ENCODE results near the gene SLC44A5.
"Not testable (repeated sequence)": the region's sequence is repeated elsewhere in the genome, so short reads cannot be mapped to it uniquely, and the experiment has no call there.

Gene SLC44A5

DNA sequence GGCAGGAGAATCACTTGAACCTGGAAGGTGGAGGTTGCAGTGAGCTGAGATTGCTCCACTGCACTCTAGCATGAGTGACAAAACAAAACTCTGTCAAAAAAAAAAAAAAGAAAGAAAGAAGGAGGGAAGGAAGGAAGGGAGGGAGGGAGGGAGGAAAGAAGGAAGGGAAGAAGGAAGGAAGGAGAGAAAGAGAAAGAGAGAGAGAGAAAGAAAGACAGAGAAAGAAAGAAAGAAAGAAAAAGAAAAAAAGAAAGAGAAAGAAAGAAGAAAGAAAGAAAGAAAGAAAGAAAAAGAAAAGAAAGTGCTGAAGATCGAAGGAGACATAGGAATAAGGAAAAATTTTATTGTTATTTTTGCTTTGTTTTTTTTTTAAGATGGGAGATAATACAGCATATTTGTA, 166.7 kb downstream of the SLC44A5 start:
- FAIRE-seq, result no peak

DNA sequence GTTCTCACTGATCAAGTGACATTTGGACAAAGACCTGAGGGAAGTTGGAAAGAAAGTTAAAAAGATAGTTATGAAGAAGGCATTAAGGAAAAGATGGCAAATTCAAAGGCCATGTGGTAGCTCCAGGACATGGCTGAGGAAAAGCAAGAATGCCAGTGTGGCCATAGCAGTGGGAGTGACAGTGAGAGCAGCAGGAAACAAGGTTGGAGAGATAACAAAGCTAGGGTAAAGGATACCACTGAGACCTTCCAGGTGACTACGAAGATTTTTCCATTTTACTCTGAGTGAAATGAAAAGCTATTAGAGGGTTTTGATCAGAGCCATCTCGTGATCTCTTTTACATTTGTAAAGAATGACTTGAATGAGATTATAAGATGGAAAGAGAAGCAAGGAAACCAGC, 170.6 kb downstream of the SLC44A5 start:
- FAIRE-seq, result no peak

DNA sequence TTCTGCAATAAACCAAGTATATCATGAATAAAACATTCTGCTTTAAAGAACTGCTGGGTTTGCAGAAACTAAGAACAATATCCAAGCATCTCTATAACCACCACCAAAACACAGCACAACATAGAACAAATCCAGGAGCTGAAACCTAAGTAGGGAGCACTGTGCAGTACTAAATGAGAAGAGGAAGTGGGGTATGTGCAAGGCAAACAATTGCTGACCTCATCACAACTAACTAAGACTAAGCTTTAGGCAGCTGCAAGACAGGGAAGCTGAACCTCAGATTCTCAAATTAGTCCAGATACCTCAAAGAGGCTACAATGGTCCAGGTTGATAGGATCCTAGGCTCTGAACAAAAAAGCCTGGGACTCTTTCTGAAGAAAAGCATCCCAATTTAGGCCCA, 172.6 kb downstream of the SLC44A5 start:
- no peak for FAIRE-seq

DNA sequence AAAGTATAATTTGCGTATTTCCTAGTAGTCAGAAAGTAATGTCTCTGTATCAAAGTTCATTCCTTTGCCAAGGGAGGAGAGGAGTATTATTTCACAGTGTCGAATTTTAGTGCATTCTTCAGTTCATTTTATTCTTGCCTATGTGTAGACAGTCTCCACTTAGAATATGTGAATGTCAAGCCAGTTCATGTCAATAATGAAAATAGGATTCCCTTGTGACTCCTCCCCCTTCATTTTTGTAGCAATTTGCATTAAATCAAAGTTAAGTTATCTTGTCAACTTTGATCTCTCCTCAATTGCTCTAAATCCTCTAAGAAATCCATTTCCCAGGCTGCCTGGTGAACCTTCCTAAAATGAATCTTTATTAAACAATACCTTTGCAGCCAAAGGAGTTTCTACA, 179.1 kb downstream of the SLC44A5 start:
- no peak for FAIRE-seq

DNA sequence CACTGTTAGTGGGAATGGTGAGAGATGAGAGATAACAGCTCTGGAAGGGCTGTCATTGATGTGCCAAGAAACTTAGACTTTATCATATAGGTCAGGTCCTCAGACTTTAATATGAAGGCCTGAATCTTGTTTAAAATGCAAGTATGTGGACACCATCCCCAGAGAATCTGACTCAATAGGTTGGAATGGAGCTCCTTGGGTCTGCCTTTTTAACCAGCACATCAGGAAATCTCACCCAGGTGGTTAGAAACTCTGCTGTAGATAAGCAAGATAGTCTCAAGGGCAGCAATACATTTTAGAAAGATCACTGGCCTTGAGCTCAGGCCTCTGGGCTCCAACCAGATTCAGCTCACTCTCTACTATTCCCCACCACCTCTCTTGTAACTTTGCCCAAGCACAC, 180.4 kb downstream of the SLC44A5 start:
- no peak for FAIRE-seq

DNA sequence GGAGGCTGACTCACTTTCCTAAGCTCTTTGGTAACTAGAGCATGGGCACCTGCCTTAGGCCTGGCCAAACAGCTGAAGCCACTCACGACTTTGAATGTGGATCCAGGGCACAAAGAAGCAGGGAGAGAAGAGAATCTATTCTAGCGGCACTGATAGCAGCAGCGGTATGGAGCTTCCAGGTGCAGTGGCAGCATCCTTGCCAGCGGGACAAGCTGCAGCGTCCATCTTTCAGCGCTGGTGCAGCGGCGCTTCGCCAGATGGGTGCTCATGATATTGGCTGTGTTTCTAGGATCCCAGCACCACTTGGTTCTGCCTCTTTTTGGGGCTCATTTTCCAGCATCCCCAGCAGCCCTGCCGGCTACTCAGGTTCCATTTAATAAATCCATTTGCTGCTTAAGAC, 184.2 kb downstream of the SLC44A5 start:
- no peak for FAIRE-seq

DNA sequence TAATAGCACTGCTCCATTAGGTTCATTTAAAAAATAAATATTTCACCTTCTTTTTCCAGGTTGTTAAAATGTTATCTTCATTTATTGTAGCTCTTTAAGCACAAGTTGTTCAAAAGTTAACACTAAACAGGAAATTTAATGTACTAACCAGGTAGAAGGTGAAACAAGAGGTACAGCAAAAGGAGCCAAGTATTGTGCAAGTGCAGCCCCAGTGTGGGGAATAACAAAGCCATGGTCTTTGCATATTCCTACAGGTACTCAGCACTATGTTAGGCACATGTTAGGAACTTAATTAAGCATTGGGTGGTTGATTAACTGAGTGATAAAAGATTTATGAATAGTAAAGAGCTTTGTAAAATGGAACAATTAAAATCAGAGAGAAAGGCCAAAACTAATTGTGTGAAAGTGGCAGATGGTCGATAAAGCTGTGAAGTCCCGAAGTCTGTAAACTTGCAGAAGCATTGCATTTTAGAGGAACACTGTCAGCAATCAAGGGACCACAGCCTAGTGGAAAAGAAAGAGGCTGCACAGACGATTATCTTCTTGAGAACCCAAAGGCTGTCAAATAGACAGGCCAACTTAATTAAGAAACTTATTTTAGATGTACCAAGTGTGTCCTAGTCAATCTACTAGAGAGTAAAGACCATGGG, 185.8 kb downstream of the SLC44A5 start:
- no peak for FAIRE-seq

DNA sequence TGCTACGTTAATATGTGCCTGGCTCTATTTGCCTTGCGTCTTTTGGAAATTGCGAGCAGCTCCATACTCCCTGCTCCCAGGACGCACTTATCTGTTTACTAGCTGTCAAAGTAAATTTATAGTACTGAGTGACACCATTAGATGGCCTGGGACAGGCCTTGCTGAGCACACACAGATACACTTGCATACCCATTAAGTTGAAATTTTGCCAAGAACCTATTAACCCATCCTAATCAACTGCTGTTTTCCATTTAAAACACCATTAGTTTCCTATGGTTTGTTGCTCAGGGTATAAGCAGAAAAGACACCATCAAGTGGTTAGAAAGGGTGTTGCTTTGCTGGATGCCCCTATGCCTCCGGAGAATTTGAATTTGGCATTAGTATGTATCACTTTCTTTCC, 187.3 kb downstream of the SLC44A5 start:
- FAIRE-seq, result no peak

DNA sequence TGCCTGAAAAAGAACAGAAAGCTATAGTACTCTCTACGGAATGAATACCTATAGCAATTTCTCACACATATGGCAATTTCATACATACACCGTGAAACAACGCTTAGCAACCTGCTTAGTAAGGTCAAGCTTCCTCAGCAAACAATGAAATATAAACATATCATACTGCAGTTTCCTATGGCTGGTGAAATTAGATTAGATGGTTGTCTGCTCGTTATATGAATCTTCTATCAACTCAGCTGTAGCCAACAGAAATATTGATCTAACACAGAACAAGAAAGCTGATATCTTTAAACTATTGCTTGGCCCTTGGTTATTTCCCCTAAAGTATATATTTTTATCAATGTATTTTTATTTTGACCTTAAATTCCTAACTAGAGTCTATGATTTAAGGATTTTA, 187.8 kb downstream of the SLC44A5 start:
- no peak for FAIRE-seq

DNA sequence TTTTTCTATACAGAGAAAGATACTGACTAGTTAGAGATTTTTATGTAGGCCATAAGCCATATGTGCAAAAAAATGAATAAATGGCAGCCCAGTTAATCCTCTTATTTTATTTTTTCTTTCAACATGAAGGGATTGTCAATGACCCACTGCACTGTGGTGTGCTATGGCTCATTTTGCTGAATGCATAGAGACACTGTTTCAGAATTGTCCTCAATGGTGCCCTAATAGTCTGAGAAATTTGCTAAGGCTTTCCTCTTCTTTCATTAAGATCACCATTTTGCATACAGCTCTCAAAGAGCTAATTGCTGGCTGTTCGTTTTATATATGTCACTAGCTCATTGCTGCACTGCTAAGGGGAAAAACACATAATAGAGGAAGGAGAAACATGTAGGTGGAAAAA, 189.5 kb downstream of the SLC44A5 start:
- FAIRE-seq, result no peak

DNA sequence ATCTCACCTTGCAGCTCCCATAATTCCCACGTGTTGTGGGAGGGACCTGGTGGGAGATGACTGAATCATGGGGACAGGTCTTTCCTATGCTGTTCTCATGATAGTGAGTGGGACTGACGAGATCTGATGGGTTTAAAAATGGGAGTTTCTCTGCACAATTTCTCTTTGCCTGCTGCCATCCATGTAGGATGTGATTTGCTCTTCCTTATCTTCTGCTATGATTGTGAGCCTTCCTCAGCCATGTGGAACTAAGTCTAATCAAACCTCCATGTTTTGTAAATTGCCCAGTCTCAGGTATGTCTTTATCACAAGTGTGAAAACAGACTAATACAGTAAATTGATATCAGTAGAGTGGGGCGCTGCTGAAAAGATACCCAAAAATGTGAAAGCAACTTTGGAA, 195.7 kb downstream of the SLC44A5 start:
- no peak for FAIRE-seq

DNA sequence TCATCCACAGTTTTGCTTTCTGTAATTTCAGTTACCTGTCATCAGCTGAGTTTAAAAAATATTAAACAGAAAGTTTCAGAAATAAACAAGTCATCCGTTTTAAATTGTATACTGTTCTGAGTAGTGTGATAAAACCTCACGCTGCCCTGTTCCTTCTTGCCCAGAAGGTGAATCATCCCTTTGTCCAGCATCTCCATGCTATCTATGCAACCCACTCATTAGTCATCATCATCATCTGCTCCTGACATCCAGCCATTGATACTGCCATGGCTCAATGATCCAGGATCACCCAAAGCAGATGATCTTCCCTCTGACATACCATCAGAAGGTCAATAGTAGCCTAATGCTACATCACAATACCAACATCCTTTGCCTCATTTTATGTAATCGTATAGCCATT, 198.3 kb downstream of the SLC44A5 start:
- no peak for FAIRE-seq

DNA sequence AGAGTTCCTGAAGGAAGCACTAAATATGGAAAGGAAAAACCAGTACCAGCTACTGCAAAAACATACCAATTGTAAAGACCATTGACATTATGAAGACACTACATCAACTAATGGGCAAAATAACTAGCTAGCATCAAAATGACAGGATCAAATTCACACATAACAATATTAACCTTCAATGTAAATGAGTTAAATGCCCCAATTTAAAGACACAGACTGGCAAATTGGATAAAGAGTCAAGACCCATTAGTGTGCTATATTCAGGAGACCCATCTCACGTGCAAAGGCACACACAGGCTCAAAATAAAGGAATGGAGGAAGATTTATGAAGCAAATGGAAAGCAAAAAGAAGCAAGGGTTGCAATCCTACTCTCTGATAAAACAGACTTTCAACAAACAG, 206.2 kb downstream of the SLC44A5 start:
- not testable (repeated sequence) for FAIRE-seq

DNA sequence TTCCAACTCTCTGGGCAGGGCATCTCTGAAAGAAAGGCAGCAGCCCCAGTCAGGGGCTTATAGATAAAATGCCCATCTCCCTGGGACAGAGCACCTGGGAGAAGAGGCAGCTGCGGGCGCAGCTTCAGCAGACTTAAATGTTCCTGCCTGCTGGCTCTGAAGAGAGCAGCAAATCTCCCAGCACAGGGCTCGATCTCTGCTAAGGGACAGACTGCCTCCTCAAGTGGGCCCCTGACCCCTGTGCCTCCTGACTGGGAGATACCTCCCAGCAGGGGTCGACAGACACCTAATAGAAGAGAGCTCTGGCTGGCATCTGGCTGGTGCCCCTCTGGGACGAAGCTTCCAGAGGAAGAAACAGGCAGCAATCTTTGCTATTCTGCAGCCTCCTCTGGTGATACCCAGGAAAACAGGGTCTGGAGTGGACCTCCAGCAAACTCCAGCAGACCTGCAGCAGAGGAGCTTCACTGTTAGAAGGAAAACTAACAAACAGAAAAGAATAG, 207.7 kb downstream of the SLC44A5 start:
- FAIRE-seq, result not testable (repeated sequence)

DNA sequence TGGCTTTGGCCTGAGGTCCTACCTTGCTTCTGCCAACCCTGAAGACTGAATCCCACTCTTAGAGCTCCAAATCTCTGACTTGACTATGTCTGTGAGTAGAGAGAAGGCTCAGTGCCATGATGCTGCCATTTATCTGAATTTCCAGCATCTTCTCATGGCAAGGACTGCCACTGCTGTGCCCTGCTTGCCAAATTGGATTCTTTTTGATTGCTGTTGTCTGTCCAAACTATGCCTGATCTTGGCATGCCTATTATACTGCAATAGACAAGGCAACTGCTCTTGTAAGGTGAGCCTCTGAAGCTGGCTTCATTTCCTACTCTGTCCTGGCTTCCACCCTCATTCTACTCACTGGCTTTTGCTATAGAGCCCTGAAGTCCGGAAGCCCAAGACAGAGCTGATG, 210.2 kb downstream of the SLC44A5 start:
- FAIRE-seq, result no peak

DNA sequence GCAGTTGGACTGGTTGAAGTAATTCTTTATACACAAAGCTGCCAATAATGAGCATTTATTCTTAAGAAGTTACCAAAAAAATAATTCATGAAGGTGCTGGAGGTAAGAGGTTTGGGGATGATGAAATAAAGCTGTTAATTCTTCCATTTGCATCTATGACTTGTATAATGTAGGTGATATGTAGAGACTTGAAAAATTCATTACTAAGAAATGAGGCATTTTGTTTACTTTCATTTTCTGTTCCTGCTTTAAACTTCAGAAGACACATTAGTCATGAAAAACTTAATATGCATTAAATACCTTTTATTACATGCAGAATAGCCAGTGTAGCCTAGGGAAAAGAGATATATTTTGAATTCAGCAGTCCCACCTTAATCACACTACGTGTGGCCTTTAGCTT, 214.2 kb downstream of the SLC44A5 start:
- FAIRE-seq, result no peak

DNA sequence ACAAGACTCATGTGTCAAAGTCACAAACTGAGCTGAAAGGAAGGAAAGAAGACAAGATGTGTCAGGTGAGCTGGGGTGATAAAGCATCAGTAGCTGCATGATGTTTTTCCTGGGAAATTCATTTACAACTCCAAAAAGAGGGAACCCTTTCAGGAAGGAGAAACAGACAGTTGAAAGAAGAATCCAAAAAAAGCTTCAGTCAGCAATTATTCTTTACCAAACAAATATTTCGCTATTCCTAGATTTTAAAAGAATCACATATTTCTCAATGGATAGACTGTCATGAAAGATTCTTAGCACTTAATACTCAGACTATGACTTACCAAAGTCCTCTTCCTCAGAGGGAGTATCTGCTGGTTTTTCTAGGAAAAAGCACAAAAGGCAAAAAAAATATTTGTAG, 214.7 kb downstream of the SLC44A5 start:
- FAIRE-seq, result no peak

DNA sequence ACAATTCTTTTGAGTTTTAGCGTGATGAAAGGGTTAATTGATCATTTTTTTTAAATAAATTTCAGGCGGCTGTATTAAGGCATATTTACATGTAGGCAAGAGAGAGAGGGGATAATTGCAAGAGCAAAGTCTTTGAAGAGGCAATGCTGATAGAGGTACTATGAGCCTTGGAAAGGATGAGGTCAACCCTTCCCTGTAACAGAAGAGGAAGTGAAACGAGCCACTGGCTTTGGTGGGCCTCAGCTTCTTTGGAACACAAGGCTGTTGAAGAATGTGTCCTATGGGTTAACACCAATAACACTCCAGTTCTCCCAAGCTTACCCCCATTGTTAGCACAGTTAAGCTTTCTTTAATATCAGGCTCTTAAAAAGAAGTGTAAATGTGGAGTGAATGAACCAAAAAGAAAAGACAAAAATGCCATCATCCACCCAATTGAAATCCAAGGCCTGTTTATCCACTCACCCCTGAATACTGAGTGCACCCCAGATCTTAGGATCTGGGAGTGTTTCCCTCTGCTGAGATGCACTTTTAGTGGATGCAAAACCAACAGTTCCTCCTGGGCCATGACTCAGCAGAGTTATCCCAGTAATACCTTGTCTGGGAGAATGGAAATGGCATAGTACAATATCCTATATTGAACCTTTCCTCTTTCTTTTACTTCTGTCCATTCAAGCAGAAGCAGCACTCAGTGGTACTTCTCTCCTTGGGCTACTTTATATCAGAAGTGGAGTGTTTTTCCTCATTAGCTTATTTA, 216.4 kb downstream of the SLC44A5 start:
- FAIRE-seq, result no peak

DNA sequence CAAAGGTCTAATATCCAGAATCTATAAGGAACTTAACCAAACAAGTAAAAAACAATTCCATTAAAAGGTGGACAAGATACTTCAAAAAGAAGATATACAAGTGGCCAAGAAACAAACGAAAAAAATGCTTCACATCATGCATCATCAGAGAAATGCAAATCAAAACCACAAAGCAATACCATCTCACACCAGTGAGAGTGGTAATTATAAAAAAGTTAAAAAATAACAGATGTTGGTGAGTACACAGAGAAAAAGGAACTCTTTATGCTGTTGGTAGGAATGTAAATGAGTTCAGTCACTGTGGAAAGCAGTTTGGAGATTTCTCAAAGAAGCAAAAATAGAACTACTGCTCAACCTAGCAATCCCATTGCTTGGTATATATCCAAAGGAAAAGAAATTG, 218.6 kb downstream of the SLC44A5 start:
- no peak for FAIRE-seq

DNA sequence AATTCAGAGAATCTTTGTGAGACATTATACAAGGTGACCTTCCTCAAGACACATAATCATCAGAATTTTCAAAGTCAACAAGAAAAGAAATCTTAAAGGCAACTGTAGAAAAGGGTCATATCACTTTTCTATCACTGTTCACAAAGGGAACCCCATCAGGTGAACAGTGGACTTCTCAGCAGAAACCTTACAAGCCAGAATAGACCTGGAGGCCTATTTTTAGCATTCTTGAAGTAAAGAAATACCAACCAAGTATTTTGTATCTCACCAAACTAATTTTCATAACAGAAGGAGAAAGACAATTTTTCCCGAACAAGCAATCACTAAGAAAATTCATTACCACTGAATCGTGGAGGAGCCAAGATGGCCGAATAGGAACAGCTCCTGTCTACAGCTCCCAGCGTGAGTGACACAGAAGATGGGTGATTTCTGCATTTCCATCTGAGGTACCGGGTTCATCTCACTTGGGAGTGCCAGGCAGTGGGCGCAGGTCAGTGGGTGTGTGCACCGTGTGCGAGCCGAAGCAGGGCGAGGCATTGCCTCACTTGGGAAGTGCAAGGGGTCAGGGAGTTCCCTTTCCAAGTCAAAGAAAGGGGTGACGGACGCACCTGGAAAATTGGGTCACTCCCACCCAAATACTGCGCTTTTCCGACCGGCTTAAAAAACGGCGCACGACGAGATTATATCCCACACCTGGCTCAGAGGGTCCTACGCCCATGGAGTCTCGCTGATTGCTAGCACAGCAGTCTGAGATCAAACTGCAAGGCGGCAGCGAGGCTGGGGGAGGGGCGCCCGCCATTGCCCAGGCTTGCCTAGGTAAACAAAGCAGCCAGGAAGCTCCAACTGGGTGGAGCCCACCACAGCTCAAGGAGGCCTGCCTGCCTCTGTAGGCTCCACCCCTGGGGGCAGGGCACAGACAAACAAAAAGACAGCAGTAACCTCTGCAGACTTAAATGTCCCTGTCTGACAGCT, 235.2 kb downstream of the SLC44A5 start:
- not testable (repeated sequence) for FAIRE-seq

DNA sequence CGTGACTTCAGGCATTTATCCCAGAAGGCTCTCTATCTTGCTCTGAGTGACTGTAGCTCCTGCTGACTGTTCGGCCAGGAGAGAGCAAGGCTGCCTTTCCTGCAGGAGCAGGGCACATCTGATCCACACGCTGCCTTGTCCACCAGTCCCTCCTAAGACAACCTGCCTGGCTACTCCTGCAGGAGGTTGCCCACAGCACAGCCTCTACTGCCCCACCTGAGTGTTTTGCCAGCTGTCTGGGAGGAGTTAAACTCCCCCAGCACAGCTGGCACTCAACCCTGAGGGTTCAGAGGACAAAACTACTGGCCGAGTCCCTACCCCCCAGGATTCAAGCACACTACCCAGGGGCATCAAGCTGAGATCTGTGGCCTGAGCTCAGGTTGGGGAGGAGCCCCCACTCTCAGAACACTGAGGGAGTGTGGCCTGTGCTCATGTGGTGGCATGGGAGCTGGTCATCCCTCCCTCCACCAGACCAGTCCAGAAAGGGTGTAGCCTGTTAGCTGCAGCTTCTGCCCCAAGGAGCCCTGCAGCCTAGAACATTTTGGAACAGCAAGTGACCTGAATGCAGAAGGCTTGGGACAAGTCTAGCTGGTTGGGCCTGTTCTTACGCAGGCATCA, 237.3 kb downstream of the SLC44A5 start:
- FAIRE-seq, result no peak

DNA sequence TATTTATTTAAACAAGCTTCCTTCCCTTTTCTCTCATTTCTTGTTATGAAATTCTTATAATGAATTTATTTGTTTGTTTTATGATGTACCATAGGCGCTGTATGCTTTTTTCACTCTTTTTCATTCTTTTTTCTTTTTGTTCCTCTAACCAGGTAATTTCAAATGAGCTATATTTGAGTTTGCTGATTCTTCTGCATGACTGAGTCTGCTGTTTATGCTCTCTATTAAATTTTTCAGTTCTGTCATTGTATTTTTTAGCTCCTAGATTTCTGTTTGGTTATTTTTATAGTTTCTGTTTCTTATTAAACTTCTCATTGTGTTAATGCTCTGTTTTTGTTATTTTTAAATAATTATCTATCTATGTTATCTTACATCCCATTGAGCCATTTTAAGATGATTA, 244.3 kb downstream of the SLC44A5 start:
- no peak for FAIRE-seq

DNA sequence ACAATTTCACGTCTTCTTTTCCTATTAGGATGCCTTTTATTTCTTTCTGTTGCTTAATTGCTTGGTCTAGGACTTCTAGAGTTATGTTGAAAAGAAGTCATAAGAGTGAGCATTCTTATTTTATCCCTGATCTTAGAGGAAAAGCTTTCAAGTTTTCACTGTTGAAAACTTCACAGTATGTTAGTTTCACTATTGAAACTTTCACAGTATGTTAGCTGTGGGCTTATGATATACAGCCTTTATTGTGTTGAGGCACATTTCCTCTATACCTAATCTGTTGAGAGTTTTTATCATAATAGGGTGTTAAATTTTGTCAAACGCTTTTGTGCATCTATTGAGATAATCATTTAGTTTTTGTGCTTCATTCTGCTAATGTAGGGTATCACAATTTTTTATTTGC, 249.7 kb downstream of the SLC44A5 start:
- FAIRE-seq, result no peak
